Measurements from ENCODE around the gene CACNA2D1.

CACNA2D1 gene

DNA sequence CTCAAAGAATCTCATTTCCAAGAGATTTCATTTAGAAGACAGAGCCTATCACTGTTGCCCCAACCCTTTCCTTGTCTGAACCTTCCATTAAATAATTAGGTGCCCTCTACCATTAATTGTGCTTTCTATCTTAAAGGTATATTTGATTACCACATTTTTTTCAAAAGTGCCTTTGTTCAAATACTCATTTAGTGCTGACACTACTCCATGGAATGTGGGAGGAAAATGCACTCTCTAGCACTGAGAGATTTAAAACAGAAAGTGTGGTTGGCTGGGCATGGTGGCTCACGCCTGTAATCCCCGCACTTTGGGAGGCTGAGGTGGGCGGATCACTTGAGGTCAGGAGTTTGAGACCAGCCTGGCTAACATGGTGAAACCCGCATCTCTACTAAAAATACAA is 119.8 kb downstream of the CACNA2D1 start:
- Histone ChIP-seq H3K14ac (ENCODE audit: low read length) (no peak overlapping the region), H3K79me1 (ENCODE audit: low read depth, low read length) (no peaks in the 10 kb centered on the region), H3K27ac (replicated peaks; ENCODE audit: low read length) (no peak overlapping the region), H3K4me2 (ENCODE audit: insufficient read depth, low read length, poor library complexity, severe bottlenecking) (no peak overlapping the region), H2BK120ac (ENCODE audit: low read depth, low read length) (no peak overlapping the region), H3K27me3 (ENCODE audit: control insufficient read depth in 3 of 3, insufficient read depth in 3 of 3, low read depth in 1 of 3, low read length in 3 of 3) (no peaks in the 10 kb centered on the region), H3K36me3 (replicated peaks in 1 of 2; ENCODE audit: control insufficient read depth in 2 of 2, insufficient read depth in 2 of 2, low read length in 2 of 2) (no peaks in the 10 kb centered on the region), H2BK5ac (ENCODE audit: low read length) (no peak overlapping the region), H3K9ac (ENCODE audit: low read depth, low read length, poor library complexity) (no peak overlapping the region), H2BK12ac (ENCODE audit: low read length) (no peak overlapping the region), H2AFZ (ENCODE audit: low read length) (no peak overlapping the region), H3K4me3 (ENCODE audit: low read length in 2 of 2) (no peak overlapping the region), H3K4ac (ENCODE audit: low read length) (no peak overlapping the region), H3K9me3 (replicated peaks in 1 of 2; ENCODE audit: control insufficient read depth in 2 of 2, insufficient read depth in 1 of 2, low read depth in 1 of 2, low read length in 2 of 2) (no peaks in the 10 kb centered on the region), H3K23ac (ENCODE audit: low read depth, low read length, poor library complexity) (no peak overlapping the region), H3K18ac (ENCODE audit: low read length) (no peak overlapping the region), H4K8ac (ENCODE audit: low read depth, low read length) (no peak overlapping the region), H2BK15ac (ENCODE audit: low read length) (no peak overlapping the region), H3K4me1 (ENCODE audit: control insufficient read depth in 2 of 2, insufficient read depth in 1 of 2, low read depth in 1 of 2, low read length in 2 of 2) (no peaks in the 10 kb centered on the region), H4K91ac (ENCODE audit: low read depth, low read length, poor library complexity) (no peak overlapping the region), H2AK5ac (ENCODE audit: low read depth, low read length) (no peak overlapping the region)
- WGBS, 2 donors (ENCODE audit: extremely low coverage in 2 of 2, insufficient read length in 2 of 2, insufficient replicate concordance in 1 of 2), result no CpG with 5 or more reads among the region's 4 CpGs
- no peak for DNase-seq (ENCODE audit: low spot score)

DNA sequence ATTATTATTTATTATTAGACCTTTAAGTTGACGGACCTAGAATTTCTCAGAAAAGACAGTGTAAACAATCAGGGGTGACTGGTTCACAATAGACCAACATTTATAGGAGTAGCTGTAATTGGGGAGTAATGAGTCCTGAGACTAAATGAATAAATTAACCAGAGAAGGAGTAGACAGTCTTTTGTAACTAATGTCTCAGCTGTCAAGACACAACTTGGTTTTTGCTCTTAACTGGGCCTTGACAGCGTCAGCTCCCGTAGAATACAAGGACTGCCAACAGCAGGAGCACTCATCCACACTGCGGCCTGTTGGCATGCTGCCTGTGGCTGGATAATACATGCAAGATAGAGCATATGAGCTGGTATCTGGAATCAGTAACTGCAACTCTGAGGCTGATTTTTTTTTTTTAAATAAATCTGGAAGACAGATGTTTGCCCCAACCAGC is 123.9 kb downstream of the CACNA2D1 start:
- H4K91ac ChIP-seq (ENCODE audit: low read depth, low read length, poor library complexity), result no peak overlapping the region
- WGBS, 2 donors (ENCODE audit: extremely low coverage in 2 of 2, insufficient read length in 2 of 2, insufficient replicate concordance in 1 of 2), result no CpG with 5 or more reads among the region's 4 CpGs
- no peak for DNase-seq (ENCODE audit: low spot score)
- H2BK15ac ChIP-seq (ENCODE audit: low read length), result no peak overlapping the region
- H3K79me1 ChIP-seq (ENCODE audit: low read depth, low read length), result no peaks in the 10 kb centered on the region
- no peak overlapping the region for H3K4ac ChIP-seq (ENCODE audit: low read length)
- H2BK120ac ChIP-seq (ENCODE audit: low read depth, low read length), result no peak overlapping the region
- no peak overlapping the region for H3K27ac ChIP-seq (replicated peaks; ENCODE audit: low read length)
- no peak overlapping the region for H4K8ac ChIP-seq (ENCODE audit: low read depth, low read length)
- H3K4me3 ChIP-seq (ENCODE audit: low read length in 2 of 2), result no peak overlapping the region
- peaks cover 0 to 3% of the 10 kb centered on the region in 2 donors for H3K9me3 ChIP-seq (replicated peaks in 1 of 2; ENCODE audit: control insufficient read depth in 2 of 2, insufficient read depth in 1 of 2, low read depth in 1 of 2, low read length in 2 of 2)
- H2AK5ac ChIP-seq (ENCODE audit: low read depth, low read length), result no peak overlapping the region
- no peak overlapping the region for H3K4me2 ChIP-seq (ENCODE audit: insufficient read depth, low read length, poor library complexity, severe bottlenecking)
- H2BK12ac ChIP-seq (ENCODE audit: low read length), result no peak overlapping the region
- no peaks in the 10 kb centered on the region for H3K27me3 ChIP-seq (ENCODE audit: control insufficient read depth in 3 of 3, insufficient read depth in 3 of 3, low read depth in 1 of 3, low read length in 3 of 3)
- H3K9ac ChIP-seq (ENCODE audit: low read depth, low read length, poor library complexity), result no peak overlapping the region
- H3K14ac ChIP-seq (ENCODE audit: low read length), result no peak overlapping the region
- no peak overlapping the region for H3K23ac ChIP-seq (ENCODE audit: low read depth, low read length, poor library complexity)
- no peak overlapping the region for H2BK5ac ChIP-seq (ENCODE audit: low read length)
- no peaks in the 10 kb centered on the region for H3K4me1 ChIP-seq (ENCODE audit: control insufficient read depth in 2 of 2, insufficient read depth in 1 of 2, low read depth in 1 of 2, low read length in 2 of 2)
- H3K36me3 ChIP-seq (replicated peaks in 1 of 2; ENCODE audit: control insufficient read depth in 2 of 2, insufficient read depth in 2 of 2, low read length in 2 of 2), result no peaks in the 10 kb centered on the region
- no peak overlapping the region for H2AFZ ChIP-seq (ENCODE audit: low read length)
- H3K18ac ChIP-seq (ENCODE audit: low read length), result no peak overlapping the region

DNA sequence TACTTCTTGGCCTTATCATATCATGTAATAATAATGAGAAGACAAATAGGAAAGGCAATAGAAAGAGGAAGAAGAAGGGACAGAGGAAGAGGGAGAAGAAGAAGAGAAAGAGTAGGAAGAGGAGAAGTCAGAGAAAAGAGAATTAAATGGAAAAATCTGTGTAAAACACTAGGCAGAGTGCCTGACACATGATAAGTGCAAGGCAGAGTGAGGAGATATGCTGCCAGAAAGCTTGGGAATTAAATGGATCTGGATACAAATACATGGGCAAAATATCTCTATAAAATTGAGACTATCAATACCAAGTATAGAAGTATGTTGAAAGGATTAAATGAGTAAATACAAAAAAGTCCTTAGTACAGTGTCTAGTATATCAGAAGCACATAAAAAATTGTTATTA is 124.8 kb downstream of the CACNA2D1 start:
- Histone ChIP-seq H3K14ac (ENCODE audit: low read length) (no peak overlapping the region), H2BK12ac (ENCODE audit: low read length) (no peak overlapping the region), H3K9ac (ENCODE audit: low read depth, low read length, poor library complexity) (no peak overlapping the region), H3K18ac (ENCODE audit: low read length) (no peak overlapping the region), H4K8ac (ENCODE audit: low read depth, low read length) (no peak overlapping the region), H3K9me3 (replicated peaks in 1 of 2; ENCODE audit: control insufficient read depth in 2 of 2, insufficient read depth in 1 of 2, low read depth in 1 of 2, low read length in 2 of 2) (peaks cover 0 to 3% of the 10 kb centered on the region in 2 donors), H3K4ac (ENCODE audit: low read length) (no peak overlapping the region), H2AFZ (ENCODE audit: low read length) (no peak overlapping the region), H2BK120ac (ENCODE audit: low read depth, low read length) (no peak overlapping the region), H3K23ac (ENCODE audit: low read depth, low read length, poor library complexity) (no peak overlapping the region), H3K27me3 (ENCODE audit: control insufficient read depth in 3 of 3, insufficient read depth in 3 of 3, low read depth in 1 of 3, low read length in 3 of 3) (no peaks in the 10 kb centered on the region), H2AK5ac (ENCODE audit: low read depth, low read length) (no peak overlapping the region), H3K36me3 (replicated peaks in 1 of 2; ENCODE audit: control insufficient read depth in 2 of 2, insufficient read depth in 2 of 2, low read length in 2 of 2) (no peaks in the 10 kb centered on the region), H2BK5ac (ENCODE audit: low read length) (no peak overlapping the region), H2BK15ac (ENCODE audit: low read length) (no peak overlapping the region), H3K4me3 (ENCODE audit: low read length in 2 of 2) (no peak overlapping the region), H3K4me1 (ENCODE audit: control insufficient read depth in 2 of 2, insufficient read depth in 1 of 2, low read depth in 1 of 2, low read length in 2 of 2) (no peaks in the 10 kb centered on the region), H4K91ac (ENCODE audit: low read depth, low read length, poor library complexity) (no peak overlapping the region), H3K27ac (replicated peaks; ENCODE audit: low read length) (no peak overlapping the region), H3K79me1 (ENCODE audit: low read depth, low read length) (no peaks in the 10 kb centered on the region), H3K4me2 (ENCODE audit: insufficient read depth, low read length, poor library complexity, severe bottlenecking) (no peak overlapping the region)
- DNase-seq (ENCODE audit: low spot score), result no peak

DNA sequence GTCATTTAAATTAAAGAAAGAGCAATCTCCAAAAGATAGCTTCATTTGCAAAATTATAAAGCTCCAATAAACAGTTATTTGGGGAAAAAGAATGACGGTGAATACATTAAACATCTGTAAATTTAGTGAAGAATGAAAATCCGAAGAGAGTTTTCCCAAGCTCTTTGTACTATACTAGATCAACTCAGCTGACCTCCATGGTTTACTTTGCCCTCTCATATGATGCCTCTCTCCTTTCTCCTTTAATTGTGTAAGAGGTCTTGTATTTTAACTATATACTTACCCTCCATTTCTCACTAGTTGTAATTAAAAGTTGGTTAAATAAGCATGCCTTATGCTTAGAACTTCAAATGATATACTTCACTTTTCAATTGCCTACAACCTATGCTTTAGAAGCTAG is 125.8 kb downstream of the CACNA2D1 start:
- Histone ChIP-seq H2AK5ac (ENCODE audit: low read depth, low read length) (no peak overlapping the region), H3K4me3 (ENCODE audit: low read length in 2 of 2) (no peak overlapping the region), H3K18ac (ENCODE audit: low read length) (no peak overlapping the region), H3K23ac (ENCODE audit: low read depth, low read length, poor library complexity) (no peak overlapping the region), H4K8ac (ENCODE audit: low read depth, low read length) (no peak overlapping the region), H3K4me2 (ENCODE audit: insufficient read depth, low read length, poor library complexity, severe bottlenecking) (no peak overlapping the region), H3K14ac (ENCODE audit: low read length) (no peak overlapping the region), H3K36me3 (replicated peaks in 1 of 2; ENCODE audit: control insufficient read depth in 2 of 2, insufficient read depth in 2 of 2, low read length in 2 of 2) (no peaks in the 10 kb centered on the region), H3K27ac (replicated peaks; ENCODE audit: low read length) (no peak overlapping the region), H3K79me1 (ENCODE audit: low read depth, low read length) (no peaks in the 10 kb centered on the region), H2AFZ (ENCODE audit: low read length) (no peak overlapping the region), H2BK5ac (ENCODE audit: low read length) (no peak overlapping the region), H2BK12ac (ENCODE audit: low read length) (no peak overlapping the region), H3K9me3 (replicated peaks in 1 of 2; ENCODE audit: control insufficient read depth in 2 of 2, insufficient read depth in 1 of 2, low read depth in 1 of 2, low read length in 2 of 2) (peaks cover 0 to 3% of the 10 kb centered on the region in 2 donors), H2BK120ac (ENCODE audit: low read depth, low read length) (no peak overlapping the region), H3K27me3 (ENCODE audit: control insufficient read depth in 3 of 3, insufficient read depth in 3 of 3, low read depth in 1 of 3, low read length in 3 of 3) (no peaks in the 10 kb centered on the region), H3K4ac (ENCODE audit: low read length) (no peak overlapping the region), H4K91ac (ENCODE audit: low read depth, low read length, poor library complexity) (no peak overlapping the region), H3K9ac (ENCODE audit: low read depth, low read length, poor library complexity) (no peak overlapping the region), H2BK15ac (ENCODE audit: low read length) (no peak overlapping the region), H3K4me1 (ENCODE audit: control insufficient read depth in 2 of 2, insufficient read depth in 1 of 2, low read depth in 1 of 2, low read length in 2 of 2) (no peaks in the 10 kb centered on the region)
- no peak for DNase-seq (ENCODE audit: low spot score)
- no CpG with 5 or more reads among the region's 2 CpGs for WGBS, 2 donors (ENCODE audit: extremely low coverage in 2 of 2, insufficient read length in 2 of 2, insufficient replicate concordance in 1 of 2)
